NCI-H128 (cell line): ENCODE measurements around the gene TUBB.
"Not testable (repeated sequence)": the region's sequence is repeated elsewhere in the genome, so short reads cannot be mapped to it uniquely, and the experiment has no call there.

Experiments
- DNase-seq: peaks from one replicate; lab custom pipeline; 2025; ENCODE audit not compliant: unreplicated experiment; lab: John Stamatoyannopoulos, UW

Gene TUBB

DNA sequence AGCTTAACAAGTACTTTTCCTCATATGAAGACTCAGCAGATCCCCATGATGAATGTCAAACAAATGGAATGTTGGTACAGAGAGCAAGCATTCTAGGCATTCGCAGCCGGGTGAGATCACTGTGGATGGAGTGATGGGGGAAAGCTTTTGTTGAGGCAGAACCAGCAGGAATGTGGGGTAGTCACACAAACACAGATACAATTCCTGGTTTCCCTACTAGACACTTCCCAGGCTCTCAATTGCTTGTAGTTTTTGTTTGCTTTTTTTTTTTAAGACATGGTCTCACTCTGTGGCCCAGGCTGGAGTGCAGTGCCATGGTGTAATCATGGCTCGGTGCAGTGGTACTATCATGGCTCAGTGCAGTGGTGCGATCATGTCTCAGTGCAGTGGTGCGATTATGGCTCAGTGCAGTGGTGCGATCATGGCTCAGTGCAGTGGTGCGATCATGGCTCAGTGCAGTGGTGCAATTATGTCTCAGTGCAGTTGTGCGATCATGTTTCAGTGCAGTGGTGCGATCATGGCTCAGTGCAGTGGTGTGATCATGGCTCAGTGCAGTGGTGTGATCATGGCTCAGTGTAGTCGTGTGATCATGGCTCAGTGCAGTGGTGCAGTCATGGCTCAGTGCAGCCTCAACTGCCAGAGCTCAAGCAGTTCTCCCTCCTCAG lies 39.6 kb downstream of the TUBB start:
- DNase-seq, result no peak

- DNase-seq, result no peak
These were observed 40.4 kb downstream of the TUBB start for GRCh38 chr6:30760549-30760948.

GRCh38 chr6:30761791-30762429 lies 41.8 kb downstream of the TUBB start:
- no peak for DNase-seq

DNA sequence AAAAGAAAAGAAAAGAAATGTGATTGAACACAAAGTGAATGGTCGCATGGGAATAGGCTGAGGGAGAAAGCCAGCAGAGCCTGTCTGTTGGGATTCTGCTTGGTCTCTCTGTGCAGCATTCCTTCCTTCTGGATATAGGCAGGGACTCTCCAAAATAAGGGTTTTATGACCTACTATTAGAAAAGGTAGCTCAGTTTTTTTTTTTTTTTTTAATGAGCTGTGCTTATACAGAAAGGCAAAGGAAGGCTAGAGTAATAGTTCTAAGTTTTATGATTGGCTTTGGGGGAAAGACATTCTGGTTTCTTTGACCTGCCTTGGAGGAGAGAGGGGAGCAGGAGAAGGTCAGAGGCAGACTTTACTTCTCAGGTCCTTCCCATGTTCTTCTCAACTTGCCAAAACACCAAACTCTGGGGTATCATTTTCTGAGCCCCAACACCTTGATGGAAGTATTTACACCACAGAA lies 43.0 kb downstream of the TUBB start:
- no peak for DNase-seq

- no peak for DNase-seq
These were observed 43.7 kb downstream of the TUBB start for GRCh38 chr6:30763618-30764489.

- not testable (repeated sequence) for DNase-seq
These were observed 44.4 kb downstream of the TUBB start for GRCh38 chr6:30764490-30765043.

DNA sequence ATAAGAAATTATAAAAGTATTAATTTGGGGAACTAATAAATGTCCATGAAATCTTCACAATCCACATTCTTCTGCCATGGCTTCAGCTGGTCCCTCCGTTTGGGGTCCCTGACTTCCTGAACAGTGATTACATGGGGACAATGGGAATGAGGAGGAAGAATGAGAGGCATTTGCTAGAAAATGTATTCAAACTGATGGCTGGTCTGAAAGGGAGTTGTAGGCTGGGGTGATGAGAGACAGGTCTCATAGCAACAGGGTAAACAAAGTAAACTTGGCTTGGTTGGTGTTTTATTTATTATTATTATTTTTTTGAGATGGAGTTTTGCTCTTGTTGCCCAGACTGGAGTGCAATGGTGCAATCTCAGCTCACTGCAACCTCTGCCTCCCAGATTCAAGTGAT lies 45.3 kb downstream of the TUBB start:
- DNase-seq, result not testable (repeated sequence)

DNA sequence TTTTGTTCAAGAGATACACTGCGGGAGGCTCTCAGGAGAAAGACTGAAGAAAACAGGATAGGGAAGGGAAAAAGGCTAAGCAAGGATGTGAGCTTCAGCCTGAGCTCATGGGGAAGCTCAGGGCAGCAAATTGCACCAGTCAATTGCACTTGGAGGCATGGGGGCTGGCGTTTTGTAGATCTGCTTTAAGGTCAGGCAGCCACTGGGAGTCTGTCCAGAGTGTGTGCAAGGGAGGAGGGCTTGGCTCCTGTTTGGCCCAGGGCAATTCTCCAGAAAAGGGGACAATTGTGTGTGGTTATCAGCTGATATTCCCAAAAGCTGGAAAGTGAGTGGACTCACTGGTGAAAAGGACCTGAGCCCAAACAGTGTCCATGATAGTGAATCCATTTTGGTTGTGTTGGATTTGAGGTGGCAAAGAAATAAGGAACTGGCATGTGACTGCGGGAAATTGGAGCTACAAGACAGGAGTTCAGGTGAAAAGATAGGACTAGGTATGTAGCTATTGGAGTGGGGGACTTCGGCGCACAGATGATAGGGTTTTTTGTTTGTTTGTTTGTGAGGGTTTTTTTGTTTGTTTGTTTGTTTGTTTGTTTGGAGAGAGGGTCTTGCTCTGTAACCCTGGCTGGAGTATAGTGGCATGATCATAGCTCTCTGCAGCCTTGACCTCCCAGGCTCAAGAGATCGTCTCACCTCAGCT lies 46.5 kb downstream of the TUBB start:
- no peak for DNase-seq

- no peak for DNase-seq
These were observed 47.2 kb downstream of the TUBB start for GRCh38 chr6:30767158-30767943.

DNA sequence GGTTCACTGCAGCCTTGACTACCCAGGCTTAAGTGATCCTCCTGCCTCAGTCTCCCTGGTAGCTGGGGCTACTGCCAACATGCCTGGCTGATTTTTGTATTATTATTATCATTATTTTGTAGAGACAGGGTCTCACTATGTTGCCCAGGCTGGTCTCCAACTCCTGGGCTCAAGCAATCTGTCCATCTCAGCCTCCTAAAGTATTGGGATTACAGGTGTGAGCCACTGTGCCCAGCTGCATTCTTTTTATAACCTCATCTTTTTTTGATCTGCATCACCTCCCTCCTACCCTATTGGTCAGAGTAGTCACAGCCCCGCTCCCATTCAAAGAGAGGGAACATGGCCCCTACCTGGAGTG lies 47.8 kb downstream of the TUBB start:
- DNase-seq, result no peak

DNA sequence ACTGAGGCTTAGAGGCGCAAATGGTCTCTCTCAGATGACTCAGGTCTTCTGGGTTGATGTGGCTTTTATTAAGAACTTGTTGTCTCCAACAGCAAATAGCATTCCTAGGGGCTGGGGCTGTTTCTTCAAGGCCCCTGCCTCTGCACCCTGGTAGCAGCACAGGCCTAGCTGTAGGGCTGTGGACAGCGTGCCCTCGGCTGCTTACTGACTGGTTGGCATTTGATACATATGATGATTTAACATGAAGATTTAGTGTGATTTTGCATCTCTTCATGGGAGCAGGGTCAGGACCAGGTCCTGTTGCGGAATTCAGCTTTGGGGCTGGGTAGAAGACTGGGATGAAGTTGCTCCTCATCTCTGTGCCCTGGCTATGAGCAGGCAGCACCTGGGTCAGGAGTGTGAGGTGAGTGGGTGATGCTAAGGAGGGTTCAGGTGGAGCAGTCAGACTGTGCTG lies 48.5 kb downstream of the TUBB start:
- DNase-seq, result no peak

DNA sequence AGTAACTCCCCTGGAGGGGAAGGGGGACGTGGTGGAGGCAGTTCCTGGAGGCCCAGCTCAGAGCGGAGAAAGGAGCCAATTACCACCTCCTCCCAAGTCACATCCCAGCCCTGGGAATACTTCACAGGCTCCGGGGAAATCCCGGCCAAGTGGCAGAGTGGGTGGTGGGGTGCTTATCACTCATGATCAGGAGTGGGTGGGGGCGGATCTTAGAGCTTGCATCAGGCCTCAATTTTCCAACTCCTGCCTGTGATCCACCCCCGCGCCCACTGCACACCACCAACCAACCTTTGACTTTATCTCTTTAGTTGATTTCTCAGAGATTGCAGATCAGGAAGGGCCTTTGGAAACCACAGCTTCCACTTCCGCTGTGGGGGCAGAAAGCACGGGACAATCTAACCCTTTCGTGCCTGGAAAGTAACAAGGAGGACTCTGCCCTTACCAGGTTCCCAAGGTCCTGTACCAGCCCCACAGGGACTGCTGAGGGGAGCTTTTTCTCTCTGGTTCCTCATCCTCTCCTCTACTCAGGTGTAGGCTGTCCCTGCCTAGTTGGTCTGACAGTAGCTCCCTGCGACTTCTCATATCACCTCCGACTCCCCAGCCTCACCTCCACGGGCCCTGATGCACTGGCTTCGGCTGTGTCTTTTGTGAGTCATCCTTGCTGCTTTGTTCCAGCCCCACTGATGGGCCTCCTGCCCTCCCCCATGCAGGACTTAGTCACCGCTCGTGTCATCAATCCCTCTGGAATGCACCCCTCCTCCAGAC lies 49.1 kb downstream of the TUBB start:
- no peak for DNase-seq

- DNase-seq, result no peak
These were observed 49.8 kb downstream of the TUBB start for GRCh38 chr6:30769853-30770524.

- DNase-seq, result no peak
These were observed 50.4 kb downstream of the TUBB start for GRCh38 chr6:30770592-30770991.

- no peak for DNase-seq
These were observed 54.5 kb downstream of the TUBB start for GRCh38 chr6:30774701-30775100.
